Stomach (tissue), 4 donors: ENCODE measurements around the gene VEGFC.

Source experiments
- CTCF ChIP-seq, 7 experiments: fragments of 450-650 bp in 4 of 7; fragments of 200-600 bp in 3 of 7; sonication (generic) in 3 of 7; IDR thresholded peaks; one replicate each; pipeline ENCODE4 v1.5.1; 2016 to 2019; ENCODE audit warnings: antibody characterized with exemption in 7 of 7, control low read depth in 2 of 7, mild to moderate bottlenecking in 1 of 7
- EP300 ChIP-seq: sonication (generic); formaldehyde crosslinking; IDR thresholded peaks from one replicate; pipeline ENCODE4 v1.6.1; 2017; ENCODE audit warnings: antibody characterized with exemption
- POLR2A ChIP-seq, 4 donors: fragments of 450-650 bp; IDR thresholded peaks; one replicate each; pipeline ENCODE4 v1.6.1; 2016; ENCODE audit warnings: antibody characterized with exemption in 4 of 4, control low read depth in 2 of 4, mild to moderate bottlenecking in 1 of 4, moderate library complexity in 1 of 4
- POLR2AphosphoS5 ChIP-seq, 3 donors: sonication (generic); formaldehyde crosslinking; IDR thresholded peaks; one replicate each; pipeline ENCODE4 v1.6.1; 2016; ENCODE audit warnings: antibody characterized with exemption in 3 of 3

- TF ChIP-seq EP300 = no peak
- no peak for TF ChIP-seq CTCF (IDR thresholded peaks at IDR 0.05)
- no peak for TF ChIP-seq POLR2A (IDR thresholded peaks at IDR 0.05)
- no peak for TF ChIP-seq POLR2AphosphoS5 (IDR thresholded peaks at IDR 0.05)
Observed at GRCh38 chr4:176721459-176721858, 71.3 kb downstream of the VEGFC start.
